RWPE1 (cell line): ENCODE data around the gene CNOT6.

Source experiments
- CTCF ChIA-PET: fragments of 350-600 bp; sonication (Branson Sonifier 250); formaldehyde crosslinking; extraction: SDS; loops from one replicate; lab custom pipeline; 2021; lab: Yijun Ruan, JAX
- POLR2A ChIA-PET: fragments of 400-600 bp; formaldehyde crosslinking; extraction: SDS; loops from one replicate; lab custom pipeline; 2020; ENCODE audit warnings: antibody characterized with exemption; ENCODE audit not compliant: low non-redundant PET; lab: Yijun Ruan, JAX
- DNase-seq: peaks from one replicate; pipeline ENCODE4 v3.0.0; 2012; ENCODE audit warnings: low spot score
- H3K27ac ChIP-seq: fragments of 450-650 bp; 2 replicates; pipeline ENCODE4 v1.5.1; 2017
- TF ChIP-seq, protein P1 (sequence below): fragments of 450-650 bp; conservative IDR thresholded peaks from 2 replicates; pipeline ENCODE4 v1.5.1; 2017; ENCODE audit warnings: low read depth, mild to moderate bottlenecking

The CNOT6 gene

DNA sequence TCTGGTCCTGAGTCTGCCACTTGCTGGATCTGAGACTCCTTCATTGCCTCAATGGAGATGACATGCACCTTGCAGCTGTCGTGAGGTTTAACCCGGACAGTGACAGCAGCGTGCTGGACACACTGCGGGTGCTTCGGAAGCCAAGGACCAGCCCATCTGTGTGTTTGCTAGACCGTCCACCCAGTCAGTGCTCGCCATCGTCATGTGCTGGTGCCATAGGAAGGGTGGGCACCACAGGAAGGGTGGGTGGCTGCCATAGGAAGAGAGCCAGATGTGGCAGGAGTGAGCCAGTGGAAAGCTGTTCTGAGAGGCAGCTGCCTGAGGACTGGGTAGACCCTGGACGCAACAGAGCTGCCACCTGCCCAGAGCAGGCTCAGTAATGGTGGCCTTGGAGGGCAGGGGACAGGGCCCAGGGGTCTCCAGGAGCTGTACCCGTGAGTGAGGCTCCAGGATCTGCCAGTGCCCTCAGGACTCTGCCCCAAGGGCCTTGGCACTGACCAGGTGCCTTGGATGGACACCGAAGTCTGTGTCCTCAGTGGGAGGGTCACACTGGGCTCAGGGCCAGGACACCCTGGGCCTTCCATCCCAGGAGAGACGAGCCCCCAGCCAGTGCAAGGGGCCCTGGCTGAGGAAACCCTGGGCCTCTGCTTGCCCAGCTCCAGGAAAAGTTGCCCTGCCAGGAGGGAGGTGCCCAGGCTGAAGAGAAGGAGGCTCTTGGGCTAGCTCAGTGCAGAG is 133.4 kb downstream of the CNOT6 start:
- POLR2A ChIA-PET: no interaction called here

More for the DNA sequence above, 133.4 kb downstream of the CNOT6 start:
- CTCF ChIA-PET: interaction anchor here (0.7 to 1.3 kb wide), 2 partner anchors 8 to 330 kb away, joined by 4 to 6 read pairs; no protein-coding TSS in a partner anchor
- TF ChIP-seq, protein P1, sequence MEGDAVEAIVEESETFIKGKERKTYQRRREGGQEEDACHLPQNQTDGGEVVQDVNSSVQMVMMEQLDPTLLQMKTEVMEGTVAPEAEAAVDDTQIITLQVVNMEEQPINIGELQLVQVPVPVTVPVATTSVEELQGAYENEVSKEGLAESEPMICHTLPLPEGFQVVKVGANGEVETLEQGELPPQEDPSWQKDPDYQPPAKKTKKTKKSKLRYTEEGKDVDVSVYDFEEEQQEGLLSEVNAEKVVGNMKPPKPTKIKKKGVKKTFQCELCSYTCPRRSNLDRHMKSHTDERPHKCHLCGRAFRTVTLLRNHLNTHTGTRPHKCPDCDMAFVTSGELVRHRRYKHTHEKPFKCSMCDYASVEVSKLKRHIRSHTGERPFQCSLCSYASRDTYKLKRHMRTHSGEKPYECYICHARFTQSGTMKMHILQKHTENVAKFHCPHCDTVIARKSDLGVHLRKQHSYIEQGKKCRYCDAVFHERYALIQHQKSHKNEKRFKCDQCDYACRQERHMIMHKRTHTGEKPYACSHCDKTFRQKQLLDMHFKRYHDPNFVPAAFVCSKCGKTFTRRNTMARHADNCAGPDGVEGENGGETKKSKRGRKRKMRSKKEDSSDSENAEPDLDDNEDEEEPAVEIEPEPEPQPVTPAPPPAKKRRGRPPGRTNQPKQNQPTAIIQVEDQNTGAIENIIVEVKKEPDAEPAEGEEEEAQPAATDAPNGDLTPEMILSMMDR: no peak
- DNase-seq: no peak
- H3K27ac ChIP-seq: no peak overlapping the region
